NCI-H1694 treated with DMSO at 0.1 percent for 48 hours (cell line): ENCODE results near the gene DEDD.

Source experiments
- DNase-seq: peaks from one replicate; lab custom pipeline; 2025; lab: John Stamatoyannopoulos, UW

The DEDD gene

GRCh38 chr1:161072751-161073449 lies 59.6 kb downstream of the DEDD start:
- no peak for DNase-seq

- DNase-seq: no peak
These were observed 60.5 kb downstream of the DEDD start for GRCh38 chr1:161071886-161072371.
